ENCODE measurements around the gene FRAS1.

DNA sequence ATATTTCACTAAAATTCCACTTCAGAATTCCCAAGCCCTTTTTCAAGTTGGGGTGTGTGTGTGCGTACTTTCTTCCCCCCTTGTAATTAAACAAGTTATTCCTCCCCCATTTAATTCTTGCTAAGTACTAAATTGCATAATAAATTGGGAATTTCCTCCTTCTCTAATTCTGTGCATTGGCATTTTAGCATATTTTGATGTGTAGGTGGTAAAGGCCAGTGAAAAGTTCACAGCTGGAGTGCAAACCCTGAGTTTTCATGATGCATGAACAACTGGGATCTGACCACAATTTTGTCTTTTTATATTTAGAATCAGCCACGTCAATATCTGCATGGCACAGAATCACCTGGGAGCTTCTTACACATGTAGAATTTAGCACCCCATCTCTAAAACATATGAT lies 513.0 kb downstream of the FRAS1 start:
- TF ChIP-seq, protein P1, sequence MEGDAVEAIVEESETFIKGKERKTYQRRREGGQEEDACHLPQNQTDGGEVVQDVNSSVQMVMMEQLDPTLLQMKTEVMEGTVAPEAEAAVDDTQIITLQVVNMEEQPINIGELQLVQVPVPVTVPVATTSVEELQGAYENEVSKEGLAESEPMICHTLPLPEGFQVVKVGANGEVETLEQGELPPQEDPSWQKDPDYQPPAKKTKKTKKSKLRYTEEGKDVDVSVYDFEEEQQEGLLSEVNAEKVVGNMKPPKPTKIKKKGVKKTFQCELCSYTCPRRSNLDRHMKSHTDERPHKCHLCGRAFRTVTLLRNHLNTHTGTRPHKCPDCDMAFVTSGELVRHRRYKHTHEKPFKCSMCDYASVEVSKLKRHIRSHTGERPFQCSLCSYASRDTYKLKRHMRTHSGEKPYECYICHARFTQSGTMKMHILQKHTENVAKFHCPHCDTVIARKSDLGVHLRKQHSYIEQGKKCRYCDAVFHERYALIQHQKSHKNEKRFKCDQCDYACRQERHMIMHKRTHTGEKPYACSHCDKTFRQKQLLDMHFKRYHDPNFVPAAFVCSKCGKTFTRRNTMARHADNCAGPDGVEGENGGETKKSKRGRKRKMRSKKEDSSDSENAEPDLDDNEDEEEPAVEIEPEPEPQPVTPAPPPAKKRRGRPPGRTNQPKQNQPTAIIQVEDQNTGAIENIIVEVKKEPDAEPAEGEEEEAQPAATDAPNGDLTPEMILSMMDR (IDR thresholded peaks at IDR 0.05), result no peak
- no peak for TF ChIP-seq POLR2A (IDR thresholded peaks at IDR 0.05)
